Neural cell (in vitro differentiated cells): ENCODE data around the gene MRPS18C.

Experiments
- CTCF ChIP-seq: fragments of 450-650 bp; IDR thresholded peaks from 2 replicates; pipeline ENCODE4 v1.5.1; 2014; ENCODE audit warnings: antibody characterized with exemption, mild to moderate bottlenecking, moderate library complexity; ENCODE audit not compliant: poor library complexity, severe bottlenecking
- POLR2AphosphoS5 ChIP-seq: IDR thresholded peaks from 2 replicates; pipeline ENCODE4 v1.6.1; 2012
- TAF1 ChIP-seq: IDR thresholded peaks from 2 replicates; pipeline ENCODE4 v1.6.1; 2012; ENCODE audit warnings: low read depth

DNA sequence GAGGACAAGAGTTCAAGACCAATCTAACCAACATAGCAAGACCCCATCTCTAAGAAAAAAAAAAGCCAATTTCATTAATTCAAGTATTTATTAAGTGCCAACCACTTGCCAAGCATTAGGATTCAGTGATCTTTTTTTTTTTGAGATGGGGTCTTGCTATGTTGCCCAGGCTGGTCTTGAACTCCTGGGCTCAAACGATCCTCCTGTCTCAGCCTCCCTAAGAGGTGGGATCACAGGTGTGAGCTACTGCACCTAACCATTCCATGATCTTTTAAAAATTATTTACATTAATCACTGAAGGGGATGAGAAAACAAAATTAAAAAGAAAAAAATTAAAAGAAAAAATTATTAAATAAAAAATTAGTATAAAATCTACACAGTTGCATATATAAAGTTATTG is 24.7 kb upstream of the MRPS18C start:
- TF ChIP-seq TAF1 (no peak), CTCF (no peak), POLR2AphosphoS5 (no peak)
